Activated gamma-delta T cell treated with anti-CD3 and anti-CD28 coated beads, Interleukin-2, amount 50 U/mL, for 16 hours (primary cell): ENCODE results near the gene AGBL1.

ENCODE experiments used
- DNase-seq: peaks from one replicate; pipeline ENCODE4 v3.0.0-alpha.2; 2020; ENCODE audit warnings: low read depth

Gene AGBL1

GRCh38 chr15:86322629-86323028 is 243.0 kb downstream of the AGBL1 start:
- DNase-seq: no peak

DNA sequence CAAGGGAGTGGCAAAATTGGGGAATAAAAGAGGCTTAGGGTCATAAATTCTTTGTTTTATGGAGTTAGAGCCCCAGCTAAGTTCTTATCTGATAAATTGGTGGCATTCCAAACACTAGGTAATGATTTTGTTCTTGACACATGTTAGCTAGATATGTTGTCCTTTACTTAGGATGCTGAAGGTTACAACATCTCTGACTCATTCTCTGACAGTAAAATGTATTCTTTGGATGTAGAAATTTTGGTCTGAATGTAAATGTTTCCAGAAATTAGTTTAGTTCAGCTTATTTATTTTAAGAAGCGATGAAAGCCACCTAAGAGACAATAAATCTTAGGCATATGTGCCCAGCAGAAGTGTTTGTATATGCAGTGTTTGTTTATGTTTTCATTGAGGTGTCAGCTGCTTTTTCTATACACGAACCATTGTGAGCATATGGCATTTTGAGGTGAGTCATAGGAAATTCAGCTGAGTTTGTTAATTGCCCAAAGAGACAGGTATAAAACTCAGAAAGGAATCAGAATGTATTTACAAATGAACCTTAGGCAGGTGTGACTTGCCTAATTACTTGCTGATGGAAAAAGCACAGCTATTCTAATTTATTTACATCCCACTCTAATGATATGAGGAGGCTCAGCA is 247.7 kb downstream of the AGBL1 start:
- no peak for DNase-seq

DNA sequence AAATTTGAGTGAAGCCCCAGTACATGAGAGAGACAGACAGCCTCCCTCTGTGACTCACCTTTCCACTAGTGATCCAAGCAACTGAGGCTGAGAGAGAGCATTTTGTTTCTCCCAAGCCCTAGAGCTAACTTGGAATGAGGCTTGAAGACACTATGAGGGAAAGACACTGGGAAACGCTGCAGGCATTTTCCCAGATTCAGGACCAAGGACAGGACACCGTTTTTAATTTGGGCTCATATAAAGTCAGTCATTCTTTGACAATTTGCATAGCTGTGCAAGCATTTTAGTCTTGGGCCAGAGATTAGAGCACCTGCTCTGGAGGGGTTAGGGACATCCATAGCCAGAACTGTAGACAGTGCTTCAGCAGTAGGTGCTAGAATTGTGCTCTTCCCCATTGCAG is 249.0 kb downstream of the AGBL1 start:
- no peak for DNase-seq

DNA sequence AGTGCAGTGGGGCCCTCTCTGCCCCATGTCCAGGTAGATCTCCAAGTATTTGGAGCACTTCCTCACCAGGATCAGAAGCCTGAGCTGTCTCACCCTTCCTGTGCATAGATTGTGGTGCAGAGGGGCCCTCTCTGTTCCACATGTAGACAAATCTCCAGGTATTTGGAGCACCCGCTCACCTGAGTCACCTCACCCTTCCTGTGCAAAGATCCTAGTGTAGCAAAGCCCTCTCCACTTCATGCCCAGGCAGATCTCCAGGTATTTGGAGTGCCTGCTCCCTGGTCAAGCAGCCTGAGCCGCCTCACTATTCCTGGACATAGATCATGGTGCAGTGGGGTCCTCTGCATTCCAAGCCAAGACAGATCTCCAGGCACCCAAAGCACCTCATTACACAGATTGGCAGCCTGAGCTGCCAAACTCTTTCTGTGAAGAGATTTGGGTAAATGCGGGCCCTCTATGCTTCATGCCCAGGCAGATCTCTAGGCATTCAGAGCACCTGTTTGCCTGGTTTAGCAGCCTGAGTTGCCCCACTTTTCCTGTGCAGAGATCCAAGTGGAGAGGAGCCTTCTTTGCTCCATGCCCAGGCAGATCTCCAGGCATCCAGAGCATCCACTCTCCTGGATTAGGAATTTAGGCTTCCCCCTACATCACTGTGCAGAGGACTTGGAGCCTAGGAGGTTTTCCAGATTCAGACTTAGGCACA is 249.8 kb downstream of the AGBL1 start:
- no peak for DNase-seq

DNA sequence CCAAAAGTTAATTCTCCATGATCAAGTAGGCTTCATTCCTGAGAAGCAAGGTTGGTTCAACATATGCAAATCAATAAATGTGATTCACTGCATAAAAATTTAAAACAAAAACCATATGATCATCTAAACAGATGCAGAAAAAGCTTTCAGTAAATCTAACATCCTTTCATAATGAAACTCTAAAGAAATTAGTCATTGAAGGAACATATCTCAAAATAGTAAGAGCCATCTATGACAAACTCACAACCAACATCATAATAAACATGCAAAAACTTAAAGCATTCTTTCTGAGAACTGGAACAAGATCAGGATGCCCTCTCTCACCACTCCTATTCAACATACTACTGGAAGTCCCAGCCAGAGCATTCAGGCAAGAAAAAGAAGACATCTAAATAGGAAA is 254.1 kb downstream of the AGBL1 start:
- DNase-seq: no peak

DNA sequence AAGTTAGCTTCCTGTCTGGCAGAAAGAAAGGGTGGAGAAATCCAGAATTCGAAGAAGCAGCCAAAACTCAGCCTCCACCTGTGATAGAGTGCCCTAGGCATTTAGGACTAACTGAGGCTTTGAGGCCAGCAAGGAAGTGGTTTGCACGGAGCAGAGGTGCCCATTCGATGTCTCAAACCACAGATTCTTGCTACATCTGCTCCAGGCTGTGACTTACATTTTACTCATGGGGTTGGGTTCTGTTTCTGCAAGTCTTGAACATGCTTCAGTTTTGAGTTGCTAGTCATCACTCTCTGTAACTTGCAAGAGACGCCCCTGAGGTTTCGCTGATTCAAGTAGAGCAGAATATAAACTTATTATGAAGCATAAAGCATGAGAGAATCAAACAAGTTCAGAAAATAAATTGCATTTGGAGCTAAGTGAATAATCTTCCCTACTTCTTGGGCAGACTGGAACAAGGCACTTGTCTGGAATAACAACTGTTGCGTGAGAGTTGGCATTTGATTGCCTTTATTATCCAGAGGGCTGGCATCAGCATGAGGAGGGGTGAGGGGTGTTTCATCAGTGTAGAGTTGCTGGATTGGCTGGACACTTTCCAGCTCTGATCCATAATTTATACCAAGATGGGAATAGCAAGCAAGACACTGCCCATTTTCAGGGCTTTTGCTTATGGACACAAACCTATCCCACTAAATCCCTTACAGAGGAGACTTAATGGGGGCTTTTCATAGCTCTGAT is 256.5 kb downstream of the AGBL1 start:
- no peak for DNase-seq

GRCh38 chr15:86337071-86337470 is 257.4 kb downstream of the AGBL1 start:
- no peak for DNase-seq

DNA sequence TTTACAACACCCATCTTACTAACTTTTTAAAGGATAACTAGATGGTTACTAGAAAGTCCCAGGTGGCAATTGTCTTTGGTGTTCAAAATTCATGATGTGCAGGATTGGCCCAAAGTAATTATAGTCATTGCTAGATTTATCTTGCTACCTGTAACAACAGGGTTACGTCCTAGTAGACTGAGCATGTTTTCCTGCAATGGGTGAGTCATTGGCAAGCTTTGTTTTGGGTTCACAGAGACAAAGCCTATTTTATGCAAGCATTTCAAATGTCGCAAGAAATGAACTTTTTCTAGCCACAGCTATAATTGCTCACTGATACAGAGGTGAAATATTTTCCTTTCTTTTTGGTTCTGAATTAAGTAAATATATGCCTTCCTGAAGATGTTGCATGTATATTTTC is 267.6 kb downstream of the AGBL1 start:
- no peak for DNase-seq

DNA sequence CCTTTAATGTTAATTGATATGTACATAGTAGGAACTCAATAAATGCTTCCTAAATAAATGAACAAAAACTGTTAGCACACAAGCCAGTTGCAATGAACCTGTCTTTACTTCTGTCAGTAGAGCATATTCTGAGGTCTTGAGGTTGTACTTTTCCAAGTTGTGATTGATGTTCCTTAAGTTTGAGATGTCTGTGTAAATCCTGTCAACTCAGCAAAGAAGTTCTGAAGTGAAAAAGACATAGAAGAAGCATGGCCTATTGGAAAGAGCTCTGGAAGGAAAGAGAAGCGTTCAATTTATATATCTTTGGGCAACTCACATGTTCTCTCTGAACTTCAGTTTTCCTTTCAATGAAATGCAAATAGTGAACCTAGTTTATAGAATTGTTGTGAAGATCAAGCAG is 269.9 kb downstream of the AGBL1 start:
- DNase-seq: no peak

DNA sequence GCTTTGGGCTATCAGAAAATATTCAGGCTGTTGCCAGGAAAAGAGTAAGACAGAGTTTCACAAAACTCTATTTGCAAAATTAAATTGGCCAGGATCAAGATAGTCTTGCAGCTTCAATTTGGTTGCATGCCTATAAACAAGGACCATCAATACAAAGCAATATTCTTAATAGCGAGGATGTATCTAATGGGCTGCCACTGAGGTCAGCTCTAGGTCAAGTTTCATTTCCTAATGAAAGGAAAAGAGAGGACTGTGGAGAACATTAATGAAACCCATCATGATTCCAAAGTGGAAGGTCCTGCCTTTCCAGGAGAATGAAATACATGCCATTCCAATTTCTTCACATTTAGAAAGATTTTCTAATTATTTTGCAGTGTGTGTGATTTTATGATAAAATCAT is 273.5 kb downstream of the AGBL1 start:
- no peak for DNase-seq

DNA sequence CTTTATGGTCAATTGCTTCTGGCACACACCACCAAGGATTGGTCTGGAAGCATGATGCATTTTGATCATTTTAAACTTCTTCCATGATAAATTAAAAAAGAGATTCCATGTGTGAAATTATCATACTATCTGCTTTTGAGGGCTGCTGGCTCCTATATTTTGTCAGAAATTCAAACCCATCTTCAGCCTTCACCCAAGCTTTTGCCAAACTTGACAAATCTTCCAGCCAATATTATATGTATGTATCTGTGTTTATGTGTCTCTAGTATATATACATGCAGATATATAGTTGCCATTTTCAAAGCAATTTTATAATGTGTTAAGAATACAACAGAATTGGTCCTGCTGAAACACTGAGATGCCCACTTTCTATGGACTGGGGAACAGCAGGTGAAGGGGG is 275.7 kb downstream of the AGBL1 start:
- no peak for DNase-seq

- DNase-seq: no peak
Observed at GRCh38 chr15:86355801-86356200, 276.1 kb downstream of the AGBL1 start.

DNA sequence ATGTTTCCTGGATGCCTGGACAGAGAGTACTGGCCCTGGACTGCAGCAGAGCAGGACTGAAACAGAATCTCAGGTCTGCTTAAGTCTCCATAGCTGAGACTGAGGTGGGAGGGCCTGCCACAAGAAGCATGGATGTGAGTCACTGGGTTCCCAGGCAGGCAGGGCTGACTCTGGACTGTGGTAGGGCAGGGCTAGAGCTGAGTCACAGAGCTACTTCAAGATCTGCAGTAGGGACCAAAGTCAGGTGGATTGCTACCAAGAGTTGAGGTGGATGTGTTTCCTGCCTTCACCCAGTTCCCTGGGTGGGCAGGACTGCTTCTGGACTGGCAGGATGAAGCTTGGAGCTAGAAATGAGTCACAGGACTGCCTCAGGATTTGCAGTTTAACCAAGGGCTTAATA is 282.9 kb downstream of the AGBL1 start:
- no peak for DNase-seq

DNA sequence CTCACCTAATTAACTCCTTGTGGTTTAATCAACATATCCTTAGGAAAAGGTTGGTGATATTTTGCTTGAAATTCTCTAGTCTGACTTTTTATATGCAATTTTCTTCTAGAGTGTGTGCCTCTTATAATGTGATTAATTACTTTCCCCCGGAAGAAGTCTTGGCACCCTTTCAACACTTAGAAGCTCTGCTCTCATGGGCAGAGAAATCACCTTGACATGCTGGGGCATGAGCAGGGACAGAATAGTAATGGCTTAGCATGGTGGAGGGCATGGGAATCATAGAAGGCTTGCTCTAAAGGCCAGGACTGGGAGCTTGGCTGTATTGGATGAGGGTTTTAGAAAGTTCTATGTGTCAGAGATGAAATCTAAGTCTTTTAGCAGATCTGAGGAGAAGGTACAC is 293.5 kb downstream of the AGBL1 start:
- no peak for DNase-seq

DNA sequence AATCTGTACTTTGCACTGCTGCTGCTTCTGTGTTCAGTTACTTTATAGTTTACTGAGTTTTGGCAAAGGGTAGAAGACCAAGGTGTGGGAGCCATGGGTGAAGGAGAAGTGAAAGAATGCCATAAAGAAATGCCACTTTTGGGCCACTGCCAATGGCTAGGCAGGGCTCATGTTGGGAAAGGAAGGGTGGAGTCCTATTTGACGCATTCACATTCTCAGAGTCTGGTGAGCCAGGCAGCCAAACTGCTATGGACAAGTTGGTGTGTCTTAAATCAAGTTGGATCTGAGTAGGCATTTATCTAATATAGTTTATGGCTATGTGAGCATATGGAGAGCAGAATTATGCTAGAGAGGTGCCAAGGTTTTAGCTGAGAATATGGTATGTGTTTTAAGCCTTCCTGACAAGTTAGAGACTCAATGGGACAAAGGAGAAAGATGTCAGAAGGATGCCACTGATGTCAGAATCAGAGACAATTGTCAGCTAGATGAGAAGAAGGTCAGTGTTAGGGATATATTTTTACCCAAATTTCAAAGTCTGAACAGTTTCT is 296.1 kb downstream of the AGBL1 start:
- DNase-seq: no peak

- DNase-seq: no peak
Observed at GRCh38 chr15:86377914-86378313, 298.2 kb downstream of the AGBL1 start.

- no peak for DNase-seq
Observed at GRCh38 chr15:86382341-86382740, 302.7 kb downstream of the AGBL1 start.

- DNase-seq: no peak
Observed at GRCh38 chr15:86383611-86384010, 303.9 kb downstream of the AGBL1 start.

- DNase-seq: no peak
Observed at GRCh38 chr15:86384186-86384585, 304.5 kb downstream of the AGBL1 start.

GRCh38 chr15:86392296-86392695 is 312.6 kb downstream of the AGBL1 start:
- DNase-seq: no peak

GRCh38 chr15:86392874-86393273 is 313.2 kb downstream of the AGBL1 start:
- no peak for DNase-seq

GRCh38 chr15:86394866-86395265 is 315.2 kb downstream of the AGBL1 start:
- DNase-seq: no peak
